Inflammatory macrophage treated with lipopolysaccharide for 1 hour (primary cell): ENCODE measurements around the gene GNB1L.

Source experiments
- DNase-seq, 2 donors: peaks; one replicate each; pipeline ENCODE4 v3.0.0-alpha.2; 2020 to 2022

Gene GNB1L

DNA sequence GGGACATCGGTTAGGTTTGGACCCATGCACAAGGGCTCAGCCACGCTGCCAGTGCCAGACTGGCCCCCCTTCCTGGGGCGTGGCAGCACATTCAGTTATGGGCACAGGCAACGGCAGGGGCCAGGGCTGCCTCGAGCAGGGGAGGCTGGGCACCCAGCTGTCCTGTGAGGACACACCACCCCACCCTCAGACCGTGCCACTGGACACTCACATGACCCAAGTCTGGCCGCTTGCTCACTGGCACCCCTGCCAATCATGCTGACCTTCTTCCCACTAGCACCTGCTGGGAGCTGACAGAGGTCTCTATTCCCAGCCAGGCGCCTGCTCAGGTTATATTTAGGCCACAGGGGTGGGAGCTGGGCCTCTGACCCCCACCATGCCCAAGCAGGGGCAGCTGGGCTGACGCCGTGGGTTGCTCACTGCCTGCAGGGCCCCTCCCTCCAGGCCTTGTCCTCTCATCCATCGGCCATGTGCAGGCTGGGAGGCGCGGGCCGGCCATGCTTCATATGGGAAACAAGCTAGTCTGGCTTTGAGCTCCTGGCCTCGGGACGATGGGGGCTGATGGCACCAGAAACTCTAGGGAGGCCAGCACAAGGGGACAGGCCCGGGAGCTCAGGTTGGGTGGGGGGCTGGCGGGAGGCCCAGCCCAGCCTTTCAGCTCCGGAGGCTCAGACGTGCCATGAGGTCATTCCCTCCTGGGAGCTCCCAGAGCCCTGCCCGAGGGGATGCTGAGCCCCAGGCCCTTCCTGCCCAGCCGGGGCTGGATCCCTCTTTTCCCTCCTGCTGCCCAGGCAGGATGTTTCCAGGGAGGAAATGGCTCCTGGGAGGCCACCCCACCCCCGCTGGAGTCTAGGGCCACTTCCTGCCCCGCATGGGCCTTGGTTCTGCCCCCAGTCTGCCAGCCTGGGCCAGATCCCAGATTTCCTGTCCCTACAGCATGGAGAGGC, 109.2 kb downstream of the GNB1L start:
- DNase-seq: no peak

DNA sequence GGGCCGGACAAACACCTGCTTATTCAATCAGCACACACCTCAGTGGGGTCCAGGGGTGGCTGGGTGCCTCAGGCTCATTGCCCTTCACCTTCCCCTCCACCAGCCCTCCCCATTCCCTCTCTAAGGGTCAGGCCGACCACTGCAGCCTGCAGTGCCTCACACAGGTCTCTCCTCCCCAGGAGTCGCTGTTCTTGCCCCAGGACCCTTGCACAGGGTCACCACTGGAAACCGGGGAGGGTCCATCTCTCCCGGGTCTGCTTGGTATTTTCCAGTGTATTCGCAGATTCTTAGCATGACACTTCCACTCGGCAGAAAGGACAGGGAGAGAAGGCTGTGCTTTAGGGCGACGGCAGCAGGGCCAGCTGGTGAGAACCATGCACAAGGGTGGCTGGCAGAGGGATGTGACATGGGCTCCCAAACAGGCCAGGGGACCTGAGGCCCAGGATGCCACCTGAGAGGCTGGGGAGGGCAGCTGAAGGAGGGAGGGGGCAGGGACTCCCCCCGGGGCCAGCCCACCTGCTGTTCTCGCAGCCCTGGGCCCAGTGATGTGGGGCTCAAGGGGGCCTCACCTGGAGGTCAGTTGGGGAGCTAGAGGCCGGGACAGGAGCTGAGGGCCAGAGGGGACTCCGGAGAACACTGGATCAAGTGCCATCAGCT, 110.2 kb downstream of the GNB1L start:
- no peak for DNase-seq

DNA sequence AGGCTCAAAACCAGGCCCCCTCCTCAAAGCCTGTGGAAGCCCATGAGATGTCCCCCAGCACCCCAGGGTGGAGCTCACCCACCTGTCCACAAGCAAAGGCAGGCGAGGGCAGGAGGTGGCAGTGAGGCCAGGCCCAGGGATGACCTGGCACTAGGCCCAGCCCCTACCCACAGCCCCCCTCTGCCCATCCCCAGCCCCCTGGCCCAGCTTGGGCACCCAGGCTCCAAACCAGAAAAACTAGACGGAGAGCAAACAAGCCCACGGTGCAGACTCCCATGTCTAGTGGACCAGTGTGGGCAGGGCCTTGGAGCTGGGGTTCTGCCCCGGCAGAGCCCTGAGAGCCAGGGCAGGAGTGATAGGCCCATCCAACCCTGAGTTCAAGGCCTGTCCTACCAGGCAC, 111.0 kb downstream of the GNB1L start:
- no peak for DNase-seq

DNA sequence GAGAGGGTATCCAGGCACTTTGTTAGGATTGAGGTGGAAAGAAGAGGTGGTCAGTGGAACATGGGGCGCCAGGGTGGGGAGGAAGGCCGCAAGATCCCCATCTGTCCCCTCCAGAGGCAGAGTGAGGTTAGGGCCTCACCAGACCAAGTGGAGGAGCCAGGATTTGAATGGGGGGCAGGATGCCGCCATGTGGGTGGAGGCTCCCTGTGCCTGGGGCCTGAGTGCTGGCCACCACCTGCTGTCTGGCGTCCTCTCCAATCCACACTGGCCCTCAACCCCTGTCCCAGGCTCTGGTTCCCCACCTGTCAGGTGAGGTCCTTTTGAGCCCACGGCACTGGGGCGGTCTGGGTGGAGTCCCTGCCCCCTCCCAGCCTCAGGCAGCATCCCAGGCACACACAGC, 111.6 kb downstream of the GNB1L start:
- DNase-seq: no peak

DNA sequence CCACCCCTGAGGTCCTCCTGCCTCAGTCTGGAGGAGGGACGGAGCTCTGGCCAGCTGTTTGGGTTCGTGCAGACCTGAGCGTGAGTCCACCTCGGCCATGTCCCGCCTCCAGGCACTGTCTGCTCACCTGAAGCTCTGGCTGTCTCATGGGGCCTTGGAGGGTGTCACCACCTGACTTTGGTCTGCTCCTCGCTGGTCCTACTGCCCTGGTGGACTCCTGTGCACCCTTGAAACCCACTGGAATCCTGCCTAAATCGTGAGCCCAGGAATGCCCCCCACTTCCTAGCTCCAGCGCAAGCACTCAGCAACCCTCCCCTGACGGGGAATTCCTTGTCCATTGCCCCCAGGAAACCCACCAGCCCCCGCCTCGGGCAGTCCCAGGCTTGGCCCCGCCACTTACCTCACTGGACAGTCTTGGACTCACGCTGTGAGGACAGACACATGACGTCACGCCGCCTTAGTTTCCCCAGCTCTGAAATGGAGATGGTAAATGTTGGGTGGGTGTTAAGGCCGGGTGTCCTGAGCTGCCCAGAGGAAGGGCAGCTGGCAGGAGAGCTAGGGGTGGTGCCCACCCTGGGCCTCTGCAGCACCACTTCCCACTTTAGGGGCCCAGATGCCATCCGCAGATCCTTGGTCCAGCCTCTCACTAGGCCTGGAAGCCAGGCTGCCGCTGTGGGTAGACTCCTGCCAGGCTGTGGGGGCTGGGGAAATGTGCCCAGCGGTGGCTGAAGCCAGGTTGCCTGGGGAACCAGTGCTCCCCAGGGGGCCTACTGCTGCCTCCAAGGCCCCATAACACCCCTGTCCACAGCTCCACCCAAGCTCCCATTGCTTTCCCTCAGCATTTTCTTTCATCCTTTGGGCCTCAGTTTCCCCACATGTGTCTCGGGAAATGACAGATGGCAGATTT, 112.3 kb downstream of the GNB1L start:
- DNase-seq: no peak

DNA sequence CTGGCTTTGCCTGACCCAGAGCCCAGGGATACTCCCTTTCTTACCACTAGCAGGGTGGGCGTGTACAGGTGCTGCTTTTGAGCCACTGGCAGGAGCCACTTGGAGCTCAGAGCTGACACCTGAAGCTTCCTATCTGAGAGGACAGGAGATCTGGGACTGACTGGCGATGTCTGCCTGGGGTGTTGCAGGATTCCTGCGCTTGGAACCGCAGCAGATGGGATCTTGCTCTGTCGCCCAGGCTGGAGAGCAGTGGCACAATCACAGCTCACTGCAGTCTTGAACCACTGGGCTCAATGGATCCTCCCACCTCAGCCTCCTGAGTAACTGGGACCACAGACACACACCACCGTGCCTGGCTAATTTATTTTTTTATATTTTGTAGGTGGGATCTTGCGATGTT, 113.6 kb downstream of the GNB1L start:
- DNase-seq: no peak

DNA sequence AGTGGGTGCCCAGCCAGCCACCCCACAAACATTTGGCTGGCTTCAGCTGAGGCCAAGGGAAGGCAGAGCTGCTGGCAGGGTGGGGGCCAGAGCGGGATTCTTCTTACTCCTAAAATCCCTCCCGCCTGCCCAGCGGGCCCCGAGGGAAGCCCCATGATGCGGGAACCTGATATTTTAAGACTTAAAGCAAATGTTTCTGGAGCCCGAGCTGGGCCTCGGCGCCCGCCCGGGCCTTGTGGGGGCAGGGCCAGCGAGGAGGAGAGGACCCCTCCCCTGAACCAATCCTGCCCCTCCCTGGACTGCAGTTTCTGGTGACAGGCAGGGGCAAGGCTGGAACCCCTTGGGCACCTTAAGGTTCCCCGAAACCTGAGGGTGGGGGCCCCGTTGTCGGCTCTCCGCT, 114.1 kb downstream of the GNB1L start:
- no peak for DNase-seq

DNA sequence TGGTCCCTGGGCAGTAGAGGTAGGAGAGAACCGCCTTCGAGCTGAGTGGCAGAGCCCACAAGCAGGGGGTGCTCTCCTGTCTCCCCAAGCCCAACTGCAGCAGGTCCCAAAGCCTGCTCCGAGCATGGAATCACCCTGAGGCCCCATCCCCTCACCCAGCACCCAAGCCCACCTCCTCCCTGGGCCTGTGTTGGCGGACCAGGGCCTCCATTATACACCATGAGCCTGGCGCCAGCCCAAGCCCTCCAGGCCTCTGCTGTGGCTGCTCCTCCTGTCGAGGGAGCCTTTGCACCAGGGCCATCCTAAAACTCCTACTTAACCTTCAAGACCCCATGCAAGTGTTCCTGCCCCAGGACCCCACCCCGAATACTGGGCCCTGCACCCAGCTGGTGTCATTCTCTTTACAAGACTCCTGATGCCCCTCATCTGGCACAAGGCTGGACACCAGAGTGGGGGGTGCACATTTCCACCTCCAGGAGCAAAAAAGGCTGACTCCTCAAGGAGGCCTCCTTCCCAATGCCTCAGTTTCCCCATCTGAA, 114.7 kb downstream of the GNB1L start:
- no peak for DNase-seq

DNA sequence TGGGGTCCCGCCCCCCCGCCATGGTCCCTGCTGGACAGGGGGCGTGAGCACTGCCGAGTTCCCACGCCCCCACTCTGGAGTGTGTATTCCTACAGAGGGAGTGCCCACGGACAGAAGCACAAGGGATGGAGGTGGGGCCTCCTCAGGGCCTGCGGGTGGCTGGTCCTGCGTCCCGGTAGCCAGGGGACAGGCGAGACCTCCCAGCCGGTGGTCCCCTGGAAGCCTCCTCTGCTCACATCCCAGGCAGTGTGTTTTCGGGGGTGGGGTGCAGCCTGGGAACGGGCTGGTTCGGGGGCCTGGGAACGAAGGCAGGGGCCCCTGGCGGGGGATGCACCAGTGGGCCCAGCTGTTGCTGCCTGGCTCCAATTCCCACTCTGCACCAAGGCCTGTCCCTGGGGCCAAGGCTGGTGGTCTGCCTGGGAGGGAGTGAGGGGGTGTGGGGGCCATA, 115.2 kb downstream of the GNB1L start:
- DNase-seq: no peak

DNA sequence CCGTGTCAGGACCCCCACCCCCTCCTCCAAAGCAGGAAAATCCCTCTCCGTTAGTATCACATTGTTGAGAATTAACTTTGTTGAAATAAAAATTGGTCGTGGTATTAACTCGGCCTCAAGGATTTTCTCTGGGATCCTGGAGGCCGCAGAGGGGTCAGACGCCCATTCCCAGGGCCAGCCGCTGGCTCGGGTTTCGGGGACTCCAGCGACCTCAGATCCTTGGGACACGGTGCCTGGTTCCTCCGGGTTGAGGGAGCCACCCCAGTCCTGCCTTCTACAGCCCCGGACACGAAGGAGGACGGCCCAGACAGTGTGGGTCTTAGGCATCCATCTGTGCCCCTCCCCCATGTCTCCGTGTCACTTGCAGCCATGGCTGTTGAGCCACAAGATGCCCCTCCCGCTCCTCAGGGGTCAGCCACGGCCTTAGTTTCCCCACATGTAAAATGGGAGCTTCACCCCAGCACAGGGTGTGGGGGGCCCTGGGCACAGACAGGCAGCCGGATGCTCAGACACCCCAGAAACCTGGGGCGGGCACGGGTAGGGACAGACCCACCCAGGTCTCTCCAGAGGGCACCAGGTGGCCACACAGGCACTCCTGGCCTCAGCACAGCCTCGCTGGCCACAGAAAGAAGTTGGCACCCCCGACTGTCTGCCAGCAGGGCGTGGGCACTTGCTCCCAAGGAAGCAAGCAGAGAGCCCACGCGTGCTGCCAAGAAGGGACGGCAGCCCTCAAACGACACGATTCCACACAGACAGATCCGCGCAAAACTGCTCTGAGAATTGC, 115.8 kb downstream of the GNB1L start:
- DNase-seq: no peak

DNA sequence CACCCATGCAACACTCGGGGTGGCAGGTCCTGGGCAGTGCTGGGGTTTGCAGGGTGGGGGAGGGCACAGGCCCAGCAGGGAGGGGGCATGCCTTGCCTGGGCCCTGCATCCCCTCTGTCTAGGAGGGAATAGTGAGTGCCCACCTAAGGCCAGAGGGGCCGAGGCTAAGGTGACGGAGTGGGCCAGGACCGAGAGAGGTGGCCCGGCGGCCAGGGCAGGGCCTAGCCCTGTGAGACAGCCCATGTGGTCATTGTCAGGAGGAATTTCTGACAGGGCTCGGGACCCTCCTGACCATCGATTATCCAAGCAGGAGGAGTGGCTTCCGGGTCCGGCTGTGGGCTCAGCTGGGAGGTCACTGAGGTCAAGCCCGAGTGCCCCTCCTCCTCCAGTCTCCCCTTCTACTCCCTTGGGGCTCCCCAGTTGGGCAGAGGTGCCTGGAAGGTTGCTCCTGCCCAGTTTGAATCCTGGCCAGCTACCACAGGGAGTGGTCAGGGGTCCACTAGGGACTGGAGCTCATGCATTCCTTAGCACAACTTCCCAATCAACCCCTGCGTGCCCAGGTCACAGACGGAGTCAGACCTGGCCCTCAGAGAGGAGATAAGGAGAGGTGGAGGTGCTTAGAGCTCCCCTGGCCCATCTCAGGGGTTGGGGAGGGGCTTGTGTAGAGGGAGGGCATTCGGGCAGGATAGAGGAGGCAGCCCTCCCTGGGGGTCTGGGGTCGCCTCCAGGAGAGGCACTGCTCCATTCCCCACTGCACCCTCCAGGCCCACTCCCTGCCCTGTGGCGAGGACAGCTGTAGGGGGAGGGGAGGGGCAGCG, 116.6 kb downstream of the GNB1L start:
- DNase-seq: no peak

- DNase-seq: no peak
These were observed 118.8 kb downstream of the GNB1L start for GRCh38 chr22:19735665-19736510.

- no peak for DNase-seq
These were observed 119.8 kb downstream of the GNB1L start for GRCh38 chr22:19734837-19735382.

GRCh38 chr22:19734163-19734562, 120.5 kb downstream of the GNB1L start:
- no peak for DNase-seq

DNA sequence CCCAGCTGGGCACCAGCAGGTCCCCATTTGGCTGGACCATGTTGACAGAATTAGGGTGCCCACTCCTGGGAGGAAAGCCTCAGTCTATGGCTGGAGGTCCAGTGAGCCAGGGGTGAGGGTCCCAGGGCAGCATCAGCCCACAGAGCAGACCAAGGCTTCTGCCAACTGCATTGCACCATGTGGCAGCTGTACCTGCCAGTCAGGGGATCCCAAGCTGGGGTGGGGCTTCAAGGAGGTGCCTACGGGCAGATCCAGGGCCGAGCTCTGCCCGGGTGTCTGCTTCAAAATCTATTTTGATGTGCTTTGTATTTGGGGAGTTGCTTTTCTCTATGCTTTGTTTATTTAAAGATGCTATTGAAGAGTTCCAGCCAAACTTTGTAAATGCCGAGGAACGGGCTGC, 120.9 kb downstream of the GNB1L start:
- no peak for DNase-seq
